GM23338 (cell line): Measurements from ENCODE around the gene GPANK1. TPM values are rescaled to one million over a fixed set of nuclear protein-coding genes. Genes with fewer than 3 reads are reported as not detected.

Source experiments
- ATAC-seq: fragments of 200-7000 bp; cut with Tn5 transposase; 3 replicates; pipeline ENCODE4 v1.9.1; 2020
- DNase-seq: peaks from one replicate; pipeline ENCODE4 v3.0.0-alpha.2; 2015; ENCODE audit warnings: low spot score
- H2AFZ ChIP-seq: fragments of 200-600 bp; sonication (generic); 2 replicates; pipeline ENCODE4 v1.8.0; 2016; ENCODE audit warnings: antibody characterized with exemption, mild to moderate bottlenecking, moderate library complexity
- H3F3A ChIP-seq: fragments of 200-600 bp; sonication (generic); replicated peaks from 2 replicates; pipeline ENCODE4 v1.8.0; 2017; ENCODE audit warnings: antibody characterized with exemption, mixed run types, low read depth
- H3K27ac ChIP-seq: fragments of 200-600 bp; sonication (generic); 2 replicates; pipeline ENCODE4 v1.6.1; 2016; ENCODE audit warnings: low read depth
- H3K27me3 ChIP-seq: fragments of 200-600 bp; sonication (generic); 2 replicates; pipeline ENCODE4 v1.8.0; 2016; ENCODE audit warnings: mild to moderate bottlenecking, mixed run types, moderate library complexity; ENCODE audit not compliant: insufficient read depth
- H3K36me3 ChIP-seq: fragments of 200-600 bp; sonication (generic); 2 replicates; pipeline ENCODE4 v1.8.0; 2016; ENCODE audit warnings: mild to moderate bottlenecking; ENCODE audit not compliant: insufficient read depth
- H3K4me1 ChIP-seq: fragments of 200-600 bp; sonication (generic); 2 replicates; pipeline ENCODE4 v1.8.0; 2016; ENCODE audit warnings: mild to moderate bottlenecking, moderate library complexity; ENCODE audit not compliant: insufficient read depth
- H3K4me2 ChIP-seq: fragments of 200-600 bp; sonication (generic); 2 replicates; pipeline ENCODE4 v1.7.1; 2017; ENCODE audit warnings: mixed run types
- H3K4me3 ChIP-seq: fragments of 200-600 bp; sonication (generic); 2 replicates; pipeline ENCODE4 v1.6.1; 2016; ENCODE audit warnings: mixed run types
- H3K79me2 ChIP-seq: fragments of 200-600 bp; sonication (generic); replicated peaks from 2 replicates; pipeline ENCODE4 v1.8.0; 2017; ENCODE audit warnings: mild to moderate bottlenecking; ENCODE audit not compliant: insufficient read depth
- H3K9me2 ChIP-seq: fragments of 200-600 bp; sonication (generic); 2 replicates; pipeline ENCODE4 v1.8.0; 2017; ENCODE audit not compliant: insufficient read depth
- H4K20me1 ChIP-seq: fragments of 200-600 bp; sonication (generic); replicated peaks from 2 replicates; pipeline ENCODE4 v1.8.0; 2017; ENCODE audit warnings: mild to moderate bottlenecking; ENCODE audit not compliant: insufficient read depth
- H3K27ac Mint-ChIP-seq: 2 replicates; pipeline ENCODE4 v1.8.0; 2020; ENCODE audit warnings: inconsistent platforms, mild to moderate bottlenecking, moderate library complexity, mixed read lengths
- H3K27me3 Mint-ChIP-seq: 3 replicates; pipeline ENCODE4 v1.8.0; 2022; ENCODE audit warnings: low read depth, mild to moderate bottlenecking, moderate library complexity, mixed read lengths, inconsistent platforms; ENCODE audit not compliant: insufficient read depth, poor library complexity
- H3K36me3 Mint-ChIP-seq: 3 replicates; pipeline ENCODE4 v1.8.0; 2021; ENCODE audit warnings: low read depth, mild to moderate bottlenecking, inconsistent platforms, moderate library complexity, mixed read lengths
- H3K4me1 Mint-ChIP-seq: 3 replicates; pipeline ENCODE4 v1.8.0; 2020; ENCODE audit warnings: mild to moderate bottlenecking, inconsistent platforms, mixed read lengths
- H3K4me3 Mint-ChIP-seq: 3 replicates; pipeline ENCODE4 v1.8.0; 2021; ENCODE audit warnings: moderate library complexity, mild to moderate bottlenecking, inconsistent platforms, mixed read lengths
- H3K9me3 Mint-ChIP-seq: 3 replicates; pipeline ENCODE4 v1.8.0; 2020; ENCODE audit warnings: moderate library complexity, mild to moderate bottlenecking, inconsistent platforms, mixed read lengths
- ZNF462 ChIP-seq: fragments of 250-450 bp; sonication (Bioruptor Pico); IDR thresholded peaks from 2 replicates; pipeline ENCODE4 v1.5.0; 2020; ENCODE audit warnings: mild to moderate bottlenecking, moderate library complexity
- polyA plus RNA-seq: library from polyadenylated mRNA; unstranded; fragments of >200 nt; fragmentation: Nextera tagmentation; extraction: Ambion mirVana; gene quantifications from 2 replicates; pipeline ENCODE4 v1.2.1, GENCODE V29; 2016
- total RNA-seq: library from RNA; depleted of rRNA; stranded (reverse); fragments of >200 nt; shearing (Covaris generic); gene quantifications from 2 replicates; pipeline ENCODE4 v1.2.3, GENCODE V29; 2014

GPANK1 gene
- total and polyA plus RNA-seq, 2 experiments from 2014 or later = 27.1 to 49.2 TPM

GRCh38 chr6:31713991-31714684 lies 49.3 kb upstream of the GPANK1 start (continued):
- no peak for TF ChIP-seq ZNF462 (CRISPR knock-in tag)

GRCh38 chr6:31713465-31713864 lies 48.7 kb upstream of the GPANK1 start:
- no peaks in the 10 kb centered on the region for H3K36me3 ChIP-seq
- H3K9me2 ChIP-seq = no peaks in the 10 kb centered on the region
- H3F3A ChIP-seq = no peaks in the 10 kb centered on the region
- no peaks in the 10 kb centered on the region for H4K20me1 ChIP-seq
- Mint-ChIP-seq H3K27me3 (peaks cover 14% of the 10 kb centered on the region), H3K9me3 (no peaks in the 10 kb centered on the region), H3K4me1 (peaks cover 38% of the 10 kb centered on the region), H3K36me3 (no peaks in the 10 kb centered on the region; the same call in 2 of the 3 replicates), H3K4me3 (no peak overlapping the region; the same call in 2 of the 3 replicates), H3K27ac (no peak overlapping the region)
- no peaks in the 10 kb centered on the region for H3K79me2 ChIP-seq
- no peak overlapping the region for H3K27ac ChIP-seq
- DNase-seq (no peak), ATAC-seq (no peak)
- peak overlapping the region; percentile 71 for H3K4me2 ChIP-seq
- H3K27me3 ChIP-seq = no peaks in the 10 kb centered on the region
- peak overlapping the region; percentile 14; the same call in 1 of the 2 replicates for H3K4me3 ChIP-seq
- no peak for TF ChIP-seq ZNF462 (CRISPR knock-in tag)
- peak overlapping the region; percentile 100 for H2AFZ ChIP-seq
- peaks cover 29% of the 10 kb centered on the region for H3K4me1 ChIP-seq
